ENCODE data around the gene LDB2. TPM values are rescaled to one million over a fixed set of nuclear protein-coding genes. Genes with fewer than 3 reads are reported as not detected.

The LDB2 gene
- total RNA-seq, 2 donors from 2014 or later: 3.2 to 7.9 TPM

- H3K9me3 ChIP-seq: no peaks in the 10 kb centered on the region
- no peaks in the 10 kb centered on the region for H3K4me1 ChIP-seq
- TF ChIP-seq, protein P1, sequence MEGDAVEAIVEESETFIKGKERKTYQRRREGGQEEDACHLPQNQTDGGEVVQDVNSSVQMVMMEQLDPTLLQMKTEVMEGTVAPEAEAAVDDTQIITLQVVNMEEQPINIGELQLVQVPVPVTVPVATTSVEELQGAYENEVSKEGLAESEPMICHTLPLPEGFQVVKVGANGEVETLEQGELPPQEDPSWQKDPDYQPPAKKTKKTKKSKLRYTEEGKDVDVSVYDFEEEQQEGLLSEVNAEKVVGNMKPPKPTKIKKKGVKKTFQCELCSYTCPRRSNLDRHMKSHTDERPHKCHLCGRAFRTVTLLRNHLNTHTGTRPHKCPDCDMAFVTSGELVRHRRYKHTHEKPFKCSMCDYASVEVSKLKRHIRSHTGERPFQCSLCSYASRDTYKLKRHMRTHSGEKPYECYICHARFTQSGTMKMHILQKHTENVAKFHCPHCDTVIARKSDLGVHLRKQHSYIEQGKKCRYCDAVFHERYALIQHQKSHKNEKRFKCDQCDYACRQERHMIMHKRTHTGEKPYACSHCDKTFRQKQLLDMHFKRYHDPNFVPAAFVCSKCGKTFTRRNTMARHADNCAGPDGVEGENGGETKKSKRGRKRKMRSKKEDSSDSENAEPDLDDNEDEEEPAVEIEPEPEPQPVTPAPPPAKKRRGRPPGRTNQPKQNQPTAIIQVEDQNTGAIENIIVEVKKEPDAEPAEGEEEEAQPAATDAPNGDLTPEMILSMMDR (IDR thresholded peaks at IDR 0.05): no peak
- H3K27me3 ChIP-seq: no peaks in the 10 kb centered on the region
- H3K36me3 ChIP-seq: no peaks in the 10 kb centered on the region
- no peak overlapping the region for H3K4me3 ChIP-seq
- no peak overlapping the region for H3K27ac ChIP-seq
- H3K9ac ChIP-seq (ENCODE audit: low read depth in 2 of 2, low read length in 2 of 2): no peak overlapping the region
- DNase-seq: no peak
- intact Hi-C loops (cut with DNase I): no loop called here
These were observed 96.4 kb downstream of the LDB2 start for GRCh38 chr4:16802044-16802443.

DNA sequence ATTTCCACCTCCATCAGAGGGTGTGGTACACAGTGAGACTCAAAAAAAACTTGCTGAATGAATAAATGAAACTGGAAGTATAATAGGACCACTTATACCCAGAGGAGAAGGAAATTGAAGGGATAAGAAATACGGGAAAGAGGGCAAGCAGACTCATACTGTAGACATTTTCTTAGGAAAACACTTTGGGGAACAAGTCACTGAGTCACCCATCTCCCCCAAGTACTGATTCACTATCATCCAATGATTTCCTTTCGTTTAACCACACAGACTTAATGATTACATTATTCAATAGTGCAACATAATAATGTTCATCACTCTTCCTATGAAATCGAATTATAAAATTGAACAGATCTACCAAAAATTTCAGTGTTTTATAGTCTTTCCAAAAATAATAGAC lies 97.1 kb downstream of the LDB2 start:
- Histone ChIP-seq H3K4me1 (no peaks in the 10 kb centered on the region), H3K27ac (no peak overlapping the region), H3K9me3 (no peaks in the 10 kb centered on the region), H3K4me3 (no peak overlapping the region), H3K9ac (ENCODE audit: low read depth in 2 of 2, low read length in 2 of 2) (no peak overlapping the region), H3K27me3 (no peaks in the 10 kb centered on the region), H3K36me3 (no peaks in the 10 kb centered on the region)
- intact Hi-C loops (cut with DNase I): no loop called here
- TF ChIP-seq, protein P1 (IDR thresholded peaks at IDR 0.05): no peak
- no peak for DNase-seq

- DNase-seq: peak; percentile 46
- TF ChIP-seq, protein P1 (IDR thresholded peaks at IDR 0.05): peak; percentile 33
- no peaks in the 10 kb centered on the region for H3K27me3 ChIP-seq
- H3K36me3 ChIP-seq: no peaks in the 10 kb centered on the region
- no peak overlapping the region for H3K27ac ChIP-seq
- no peak overlapping the region for H3K9ac ChIP-seq (ENCODE audit: low read depth in 2 of 2, low read length in 2 of 2)
- no peaks in the 10 kb centered on the region for H3K9me3 ChIP-seq
- H3K4me1 ChIP-seq: no peaks in the 10 kb centered on the region
- intact Hi-C loops (cut with DNase I): loop anchor here (10.0 kb wide), 1 partner anchor 530 kb away; no protein-coding TSS in a partner anchor
- no peak overlapping the region for H3K4me3 ChIP-seq
These were observed 103.5 kb downstream of the LDB2 start for GRCh38 chr4:16794816-16795445.

DNA sequence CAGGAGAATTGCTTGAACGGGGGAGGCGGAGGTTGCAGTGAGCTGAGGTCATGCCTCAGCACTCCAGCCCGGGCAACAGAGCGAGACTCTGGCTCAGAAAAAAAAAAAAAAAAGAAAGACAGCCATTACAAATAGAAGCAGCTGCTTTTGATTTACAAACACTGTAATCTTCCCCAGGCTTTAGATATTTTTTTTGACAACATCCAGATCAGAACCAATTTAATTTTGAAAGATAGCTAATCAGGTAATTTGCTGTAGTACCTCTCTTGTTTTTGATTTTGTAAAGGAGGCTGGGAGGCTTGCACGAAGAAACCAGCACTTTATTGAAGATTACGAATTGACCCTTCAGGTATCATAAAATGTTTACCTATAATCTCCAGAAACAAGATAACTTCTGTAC lies 107.0 kb downstream of the LDB2 start:
- Histone ChIP-seq H3K27ac (no peak overlapping the region), H3K4me1 (no peaks in the 10 kb centered on the region), H3K9ac (ENCODE audit: low read depth in 2 of 2, low read length in 2 of 2) (no peak overlapping the region), H3K36me3 (no peaks in the 10 kb centered on the region), H3K4me3 (no peak overlapping the region), H3K27me3 (no peaks in the 10 kb centered on the region), H3K9me3 (no peaks in the 10 kb centered on the region)
- TF ChIP-seq, protein P1 (IDR thresholded peaks at IDR 0.05): no peak
- intact Hi-C loops (cut with DNase I): loop anchor here (10.0 kb wide), 1 partner anchor 533 kb away; no protein-coding TSS in a partner anchor
- no peak for DNase-seq

- Histone ChIP-seq H3K4me1 (no peaks in the 10 kb centered on the region), H3K9me3 (no peaks in the 10 kb centered on the region), H3K27ac (no peak overlapping the region), H3K9ac (ENCODE audit: low read depth in 2 of 2, low read length in 2 of 2) (no peak overlapping the region), H3K4me3 (no peak overlapping the region), H3K27me3 (no peaks in the 10 kb centered on the region), H3K36me3 (no peaks in the 10 kb centered on the region)
- TF ChIP-seq, protein P1 (IDR thresholded peaks at IDR 0.05): no peak
- intact Hi-C loops (cut with DNase I): loop anchor here (10.0 kb wide), 1 partner anchor 534 kb away; no protein-coding TSS in a partner anchor
- no peak for DNase-seq
These were observed 107.9 kb downstream of the LDB2 start for GRCh38 chr4:16790508-16790907.

All from colonic mucosa (tissue), 4 donors.